ENCODE results near the gene EPM2AIP1. TPM values are rescaled to one million over a fixed set of nuclear protein-coding genes. Genes with fewer than 3 reads are reported as not detected.

Gene EPM2AIP1
- total and polyA plus RNA-seq, 9 of the 15 experiments (the other 6 are each of a cell fraction or from before 2014, with no cell fraction given): 6.7 to 44.8 (median 25.2) TPM

DNA sequence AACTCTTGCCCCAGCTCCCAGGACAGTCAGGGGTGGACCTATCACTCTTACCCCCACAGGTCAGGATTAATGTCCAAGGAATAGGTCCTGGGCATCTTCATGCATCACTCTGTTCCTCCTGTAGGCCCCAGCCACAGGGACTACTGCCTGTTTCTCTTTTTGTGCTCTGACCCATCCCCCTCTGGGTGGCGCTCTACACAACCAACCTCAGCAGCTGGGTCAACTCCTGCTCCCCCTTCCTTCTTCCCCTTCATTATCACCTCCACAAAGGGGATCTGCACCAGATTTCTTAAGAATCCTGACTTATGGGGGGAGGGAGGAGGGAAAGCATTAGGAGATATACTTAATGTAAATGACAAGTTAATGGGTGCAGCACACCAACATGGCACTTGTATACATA is 35.9 kb downstream of the EPM2AIP1 start:
- intact Hi-C loops (cut with micrococcal nuclease) (loop anchor here (5.0 kb wide), 1 partner anchor 255 kb away; no protein-coding TSS in a partner anchor), in situ Hi-C loops (cut with MboI) (loop anchor here (10.0 kb wide), 1 partner anchor 222 kb away; no protein-coding TSS in a partner anchor)
- peaks cover 22 to 53% of the 10 kb centered on the region in 2 experiments for H3K4me1 ChIP-seq (replicated peaks in 1 of 2; ENCODE audit: control insufficient read depth in 2 of 2, insufficient read depth in 2 of 2, low read length in 2 of 2)
- DNase-seq (ENCODE audit: extremely low read depth in 1 of 4, low spot score in 3 of 4) (peak; percentile 54 to 77 (median 59)), FAIRE-seq (no peak), ATAC-seq (peak; percentile 65)
- no peaks in the 10 kb centered on the region for H3K9me3 ChIP-seq (replicated peaks; ENCODE audit: control insufficient read depth, insufficient read depth, low read depth, low read length)
- H3K27me3 ChIP-seq (ENCODE audit: control insufficient read depth in 2 of 2, insufficient read depth in 2 of 2, low read length in 2 of 2): no peaks in the 10 kb centered on the region
- 75% methylated on average over 1 of the region's 1 CpG for WGBS (ENCODE audit: insufficient coverage, low coverage, missing lambda C conversion rate)
- no peaks in the 10 kb centered on the region for H3K79me2 ChIP-seq (ENCODE audit: control insufficient read depth, insufficient read depth, low read length)
- H3K4me2 ChIP-seq (ENCODE audit: insufficient read depth, low read length): peak overlapping the region; percentile 16; the same call in 1 of the 2 replicates
- peak overlapping the region; percentile 79; the same call in 2 of the 3 replicates for H3K27ac ChIP-seq (ENCODE audit: extremely low read depth, low read depth, low read length)
- no peaks in the 10 kb centered on the region for H4K20me1 ChIP-seq (replicated peaks; ENCODE audit: control insufficient read depth, insufficient read depth, low read length)
- no TSS peak for BruUV-seq (replicated peaks)
- POLR2A ChIA-PET: interaction anchor here (0.7 to 2.5 kb wide), 4 partner anchors 11 to 264 kb away, joined by 3 to 8 read pairs (median 3); partner anchors contain the start of genes EPM2AIP1 and MLH1
- H3K9me1 ChIP-seq (ENCODE audit: control insufficient read depth, insufficient read depth, low read length): no peaks in the 10 kb centered on the region
- CTCF ChIA-PET (ENCODE audit: low intra/inter-chr PET ratio): interaction anchor here (0.5 to 1.8 kb wide), 2 partner anchors 86 to 216 kb away, joined by 3 to 4 read pairs; no protein-coding TSS in a partner anchor
- H3K4me3 ChIP-seq: no peak overlapping the region
- peak overlapping the region; percentile 46 for H2AFZ ChIP-seq (ENCODE audit: low read depth, low read length)
- no peak overlapping the region for H3K9ac ChIP-seq (ENCODE audit: insufficient read depth in 1 of 2, low read depth in 2 of 2, low read length in 2 of 2)
- H3K36me3 ChIP-seq (ENCODE audit: control insufficient read depth, insufficient read depth, low read length): no peaks in the 10 kb centered on the region
- TF ChIP-seq ETV6 (IDR thresholded peaks at IDR 0.05; ENCODE audit: borderline replicate concordance in 1 of 2, low read depth in 2 of 2, low read length in 1 of 2): no peak
- TF ChIP-seq ETV6 (CRISPR knock-in tag; IDR thresholded peaks at IDR 0.05; ENCODE audit: borderline replicate concordance): no peak
- no peak for TF ChIP-seq PRPF4 (IDR thresholded peaks at IDR 0.05; ENCODE audit: insufficient read depth, low read depth, low read length, poor library complexity, severe bottlenecking)
- TF ChIP-seq, protein P1, sequence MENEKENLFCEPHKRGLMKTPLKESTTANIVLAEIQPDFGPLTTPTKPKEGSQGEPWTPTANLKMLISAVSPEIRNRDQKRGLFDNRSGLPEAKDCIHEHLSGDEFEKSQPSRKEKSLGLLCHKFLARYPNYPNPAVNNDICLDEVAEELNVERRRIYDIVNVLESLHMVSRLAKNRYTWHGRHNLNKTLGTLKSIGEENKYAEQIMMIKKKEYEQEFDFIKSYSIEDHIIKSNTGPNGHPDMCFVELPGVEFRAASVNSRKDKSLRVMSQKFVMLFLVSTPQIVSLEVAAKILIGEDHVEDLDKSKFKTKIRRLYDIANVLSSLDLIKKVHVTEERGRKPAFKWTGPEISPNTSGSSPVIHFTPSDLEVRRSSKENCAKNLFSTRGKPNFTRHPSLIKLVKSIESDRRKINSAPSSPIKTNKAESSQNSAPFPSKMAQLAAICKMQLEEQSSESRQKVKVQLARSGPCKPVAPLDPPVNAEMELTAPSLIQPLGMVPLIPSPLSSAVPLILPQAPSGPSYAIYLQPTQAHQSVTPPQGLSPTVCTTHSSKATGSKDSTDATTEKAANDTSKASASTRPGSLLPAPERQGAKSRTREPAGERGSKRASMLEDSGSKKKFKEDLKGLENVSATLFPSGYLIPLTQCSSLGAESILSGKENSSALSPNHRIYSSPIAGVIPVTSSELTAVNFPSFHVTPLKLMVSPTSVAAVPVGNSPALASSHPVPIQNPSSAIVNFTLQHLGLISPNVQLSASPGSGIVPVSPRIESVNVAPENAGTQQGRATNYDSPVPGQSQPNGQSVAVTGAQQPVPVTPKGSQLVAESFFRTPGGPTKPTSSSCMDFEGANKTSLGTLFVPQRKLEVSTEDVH (IDR thresholded peaks at IDR 0.05; ENCODE audit: low read depth, partially characterized antibody): no peak
- TF ChIP-seq, protein P2, sequence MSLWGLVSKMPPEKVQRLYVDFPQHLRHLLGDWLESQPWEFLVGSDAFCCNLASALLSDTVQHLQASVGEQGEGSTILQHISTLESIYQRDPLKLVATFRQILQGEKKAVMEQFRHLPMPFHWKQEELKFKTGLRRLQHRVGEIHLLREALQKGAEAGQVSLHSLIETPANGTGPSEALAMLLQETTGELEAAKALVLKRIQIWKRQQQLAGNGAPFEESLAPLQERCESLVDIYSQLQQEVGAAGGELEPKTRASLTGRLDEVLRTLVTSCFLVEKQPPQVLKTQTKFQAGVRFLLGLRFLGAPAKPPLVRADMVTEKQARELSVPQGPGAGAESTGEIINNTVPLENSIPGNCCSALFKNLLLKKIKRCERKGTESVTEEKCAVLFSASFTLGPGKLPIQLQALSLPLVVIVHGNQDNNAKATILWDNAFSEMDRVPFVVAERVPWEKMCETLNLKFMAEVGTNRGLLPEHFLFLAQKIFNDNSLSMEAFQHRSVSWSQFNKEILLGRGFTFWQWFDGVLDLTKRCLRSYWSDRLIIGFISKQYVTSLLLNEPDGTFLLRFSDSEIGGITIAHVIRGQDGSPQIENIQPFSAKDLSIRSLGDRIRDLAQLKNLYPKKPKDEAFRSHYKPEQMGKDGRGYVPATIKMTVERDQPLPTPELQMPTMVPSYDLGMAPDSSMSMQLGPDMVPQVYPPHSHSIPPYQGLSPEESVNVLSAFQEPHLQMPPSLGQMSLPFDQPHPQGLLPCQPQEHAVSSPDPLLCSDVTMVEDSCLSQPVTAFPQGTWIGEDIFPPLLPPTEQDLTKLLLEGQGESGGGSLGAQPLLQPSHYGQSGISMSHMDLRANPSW (CRISPR knock-in tag; IDR thresholded peaks at IDR 0.05): no peak
- TF ChIP-seq NFXL1 (CRISPR knock-in tag; IDR thresholded peaks at IDR 0.05): no peak
- TF ChIP-seq CHCHD3 (CRISPR knock-in tag; IDR thresholded peaks at IDR 0.05): no peak
- peak; percentile 32; the same call in 1 of the 2 replicates for TF ChIP-seq CBFA2T3 (IDR thresholded peaks at IDR 0.05)
- TF ChIP-seq NELFE (IDR thresholded peaks at IDR 0.05; ENCODE audit: insufficient read depth, insufficient read length): no peak
- TF ChIP-seq BDP1 (IDR thresholded peaks at IDR 0.05; ENCODE audit: insufficient read depth, insufficient read length): no peak
- no peak for TF ChIP-seq ZNF695 (CRISPR knock-in tag; IDR thresholded peaks at IDR 0.05)
- TF ChIP-seq BHLHE40 (IDR thresholded peaks at IDR 0.05; ENCODE audit: low read length): no peak
- TF ChIP-seq, protein P3, sequence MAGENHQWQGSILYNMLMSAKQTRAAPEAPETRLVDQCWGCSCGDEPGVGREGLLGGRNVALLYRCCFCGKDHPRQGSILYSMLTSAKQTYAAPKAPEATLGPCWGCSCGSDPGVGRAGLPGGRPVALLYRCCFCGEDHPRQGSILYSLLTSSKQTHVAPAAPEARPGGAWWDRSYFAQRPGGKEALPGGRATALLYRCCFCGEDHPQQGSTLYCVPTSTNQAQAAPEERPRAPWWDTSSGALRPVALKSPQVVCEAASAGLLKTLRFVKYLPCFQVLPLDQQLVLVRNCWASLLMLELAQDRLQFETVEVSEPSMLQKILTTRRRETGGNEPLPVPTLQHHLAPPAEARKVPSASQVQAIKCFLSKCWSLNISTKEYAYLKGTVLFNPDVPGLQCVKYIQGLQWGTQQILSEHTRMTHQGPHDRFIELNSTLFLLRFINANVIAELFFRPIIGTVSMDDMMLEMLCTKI (IDR thresholded peaks at IDR 0.05; ENCODE audit: partially characterized antibody): no peak
- no peak for TF ChIP-seq GATA2 (CRISPR knock-in tag; IDR thresholded peaks at IDR 0.05)
- TF ChIP-seq PPARD (CRISPR knock-in tag; IDR thresholded peaks at IDR 0.05): no peak
- TF ChIP-seq, protein P4, sequence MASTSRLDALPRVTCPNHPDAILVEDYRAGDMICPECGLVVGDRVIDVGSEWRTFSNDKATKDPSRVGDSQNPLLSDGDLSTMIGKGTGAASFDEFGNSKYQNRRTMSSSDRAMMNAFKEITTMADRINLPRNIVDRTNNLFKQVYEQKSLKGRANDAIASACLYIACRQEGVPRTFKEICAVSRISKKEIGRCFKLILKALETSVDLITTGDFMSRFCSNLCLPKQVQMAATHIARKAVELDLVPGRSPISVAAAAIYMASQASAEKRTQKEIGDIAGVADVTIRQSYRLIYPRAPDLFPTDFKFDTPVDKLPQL (IDR thresholded peaks at IDR 0.05; ENCODE audit: extremely low read depth, insufficient read length): no peak
